Globus pallidus (tissue), 1 donor: ENCODE data around the gene KRTAP10-11.

ENCODE experiments used
- DNase-seq: peaks from one replicate; pipeline ENCODE4 v3.0.0-alpha.2; 2015; ENCODE audit warnings: low spot score

The KRTAP10-11 gene

DNA sequence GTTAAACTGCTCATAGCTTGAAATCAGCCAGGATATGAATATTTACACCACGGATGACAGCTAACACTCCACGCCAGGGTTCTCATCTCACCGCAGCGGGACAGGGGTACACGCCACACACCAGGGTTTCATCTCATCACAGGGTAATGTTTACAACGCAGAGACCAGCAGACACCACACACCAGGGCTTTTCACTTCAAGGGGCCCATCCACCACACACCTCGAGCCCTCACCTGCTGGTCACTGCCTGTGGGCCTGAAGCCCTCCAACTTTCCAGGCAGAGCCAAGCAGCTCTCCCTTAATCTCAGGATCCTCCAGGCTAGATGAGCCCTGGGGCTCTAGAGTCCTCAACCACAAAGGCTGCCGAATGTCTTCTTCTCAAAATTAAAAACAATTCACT is 49.4 kb downstream of the KRTAP10-11 start:
- no peak for DNase-seq

DNA sequence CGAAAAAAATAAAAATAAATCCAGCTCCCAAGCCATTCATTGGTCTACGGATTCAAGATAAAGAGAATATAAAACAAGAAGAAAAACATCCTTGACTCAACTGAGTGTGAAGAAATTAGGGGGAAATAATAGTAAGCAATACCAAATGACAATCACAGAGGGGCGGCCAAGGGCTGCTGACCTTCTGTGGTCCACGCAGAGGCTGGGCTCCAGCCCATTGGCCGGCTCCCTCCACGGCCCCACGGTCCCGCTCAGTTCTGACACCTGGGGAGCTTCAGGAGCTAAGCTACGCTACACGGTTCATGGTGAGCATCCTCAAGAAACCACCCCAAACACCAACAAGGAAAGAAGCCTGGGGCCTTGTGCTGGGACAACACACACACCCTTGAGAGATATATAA is 50.4 kb downstream of the KRTAP10-11 start:
- DNase-seq: no peak
